Measurements from ENCODE around the gene SPDYE1.
"Not testable (repeated sequence)": the region's sequence is repeated elsewhere in the genome, so short reads cannot be mapped to it uniquely, and the experiment has no call there.

Gene SPDYE1

GRCh38 chr7:43997532-43997931, at the start of gene SPDYE1:
Gene SPDYE1, plus strand, starts transcription at chr7:43997897. Its CDS starts 2,053 bp downstream, at chr7:43999950.
- DNase-seq: not testable (repeated sequence)

GRCh38 chr7:43952028-43952427, 45.7 kb upstream of the SPDYE1 start:
- DNase-seq: no peak

GRCh38 chr7:43953071-43953470, 44.6 kb upstream of the SPDYE1 start:
- no peak for DNase-seq

- no peak for DNase-seq
Observed at GRCh38 chr7:43954524-43955228, 43.0 kb upstream of the SPDYE1 start.

GRCh38 chr7:43956027-43956426, 41.7 kb upstream of the SPDYE1 start:
- no peak for DNase-seq

- DNase-seq: no peak
Observed at GRCh38 chr7:43960933-43961332, 36.8 kb upstream of the SPDYE1 start.

- DNase-seq: not testable (repeated sequence)
Observed at GRCh38 chr7:43966392-43966791, 31.3 kb upstream of the SPDYE1 start.

- DNase-seq: not testable (repeated sequence)
Observed at GRCh38 chr7:43968172-43969040, 29.3 kb upstream of the SPDYE1 start.

GRCh38 chr7:43969586-43969985, 28.1 kb upstream of the SPDYE1 start:
- not testable (repeated sequence) for DNase-seq

- not testable (repeated sequence) for DNase-seq
Observed at GRCh38 chr7:43970698-43971097, 27.0 kb upstream of the SPDYE1 start.

GRCh38 chr7:43974033-43974573, 23.6 kb upstream of the SPDYE1 start:
- not testable (repeated sequence) for DNase-seq

GRCh38 chr7:43974725-43975482, 22.8 kb upstream of the SPDYE1 start:
- DNase-seq: not testable (repeated sequence)

GRCh38 chr7:43977525-43977924, 20.2 kb upstream of the SPDYE1 start:
- no peak for DNase-seq

GRCh38 chr7:43978102-43978501, 19.6 kb upstream of the SPDYE1 start:
- DNase-seq: not testable (repeated sequence)

GRCh38 chr7:43982848-43983247, 14.8 kb upstream of the SPDYE1 start:
- DNase-seq: not testable (repeated sequence)

GRCh38 chr7:43983736-43984135, 14.0 kb upstream of the SPDYE1 start:
- DNase-seq: not testable (repeated sequence)

- peak; percentile 20 for DNase-seq
Observed at GRCh38 chr7:43985904-43986864, 11.5 kb upstream of the SPDYE1 start.

- not testable (repeated sequence) for DNase-seq
Observed at GRCh38 chr7:43987476-43987875, 10.2 kb upstream of the SPDYE1 start.

- DNase-seq: not testable (repeated sequence)
Observed at GRCh38 chr7:43990011-43990585, 7.6 kb upstream of the SPDYE1 start.

- DNase-seq: not testable (repeated sequence)
Observed at GRCh38 chr7:43990829-43991228, 6.9 kb upstream of the SPDYE1 start.

- not testable (repeated sequence) for DNase-seq
Observed at GRCh38 chr7:43992896-43993295, 4.8 kb upstream of the SPDYE1 start.

Measured in NCI-H2029 treated with DMSO at 0.1 percent for 48 hours (cell line).